GM12878 (cell line): ENCODE data around the gene OLA1. TPM values are rescaled to one million over a fixed set of nuclear protein-coding genes. Genes with fewer than 3 reads are reported as not detected.

Experiments
- ATAC-seq: fragments of 200-7000 bp; cut with Tn5 transposase; 3 replicates; pipeline ENCODE4 v1.9.1; 2020; ENCODE audit warnings: mild to moderate bottlenecking, moderate library complexity
- BruUV-seq: library from RNA; stranded (reverse); fragments of 400-500 nt; replicated peaks from 2 replicates; lab custom pipeline; 2021; lab: Mats Ljungman, UMichigan
- CTCF ChIA-PET: fragments of 300-600 bp; sonication (Branson Sonifier 250); formaldehyde crosslinking; extraction: SDS; loops from one replicate; lab custom pipeline; 2021; ENCODE audit warnings: inconsistent platforms; lab: Yijun Ruan, JAX
- POLR2A ChIA-PET: fragments of 350-600 bp; formaldehyde crosslinking; extraction: SDS; loops from one replicate; lab custom pipeline; 2021; ENCODE audit warnings: inconsistent platforms; lab: Charles Lee
- RAD21 ChIA-PET: fragments of 300-600 bp; sonication (Branson Sonifier 250); formaldehyde crosslinking; loops from one replicate; lab custom pipeline; 2023; ENCODE audit warnings: antibody characterized with exemption; ENCODE audit not compliant: unreplicated experiment; lab: Charles Lee
- SMC1A ChIA-PET: fragments of 300-600 bp; sonication (Branson Sonifier 250); formaldehyde crosslinking; loops from one replicate; lab custom pipeline; 2023; ENCODE audit not compliant: unreplicated experiment, uncharacterized antibody; lab: Charles Lee
- DNase-seq: peaks from one replicate; pipeline ENCODE4 v3.0.0-alpha.2; 2011; ENCODE audit warnings: low read depth, low spot score
- FAIRE-seq: peaks from 3 replicates; lab custom pipeline; 2011; peaks lifted over from hg19 to GRCh38; lab: Jason Lieb, UNC
- H2AFZ ChIP-seq: 2 replicates; pipeline ENCODE4 v1.6.0; 2011; ENCODE audit warnings: low read depth, low read length, control low read depth; ENCODE audit not compliant: control insufficient read depth
- H3K27ac ChIP-seq: 2 replicates; pipeline ENCODE4 v1.5.1; 2011; ENCODE audit warnings: control low read depth; ENCODE audit not compliant: control insufficient read depth, insufficient read depth
- H3K27me3 ChIP-seq, 2 experiments: replicated peaks in 1 of 2; 2 replicates each; pipeline versions ENCODE4 v1.6.0 to v1.6.1; 2011; ENCODE audit warnings: low read length in 1 of 2; ENCODE audit not compliant: control insufficient read depth in 2 of 2, insufficient read depth in 2 of 2
- H3K36me3 ChIP-seq, 2 experiments: 2 replicates each; pipeline ENCODE4 v1.5.1; 2011; ENCODE audit warnings: low read length in 1 of 2; ENCODE audit not compliant: control insufficient read depth in 2 of 2, insufficient read depth in 2 of 2
- H3K4me1 ChIP-seq: 2 replicates; pipeline ENCODE4 v1.6.1; 2011; ENCODE audit warnings: mild to moderate bottlenecking, low read length, moderate library complexity, mixed read lengths; ENCODE audit not compliant: control insufficient read depth, insufficient read depth
- H3K4me2 ChIP-seq: 2 replicates; pipeline ENCODE4 v1.6.0; 2011; ENCODE audit warnings: control low read depth; ENCODE audit not compliant: control insufficient read depth, insufficient read depth
- H3K4me3 ChIP-seq: fragments of 200-600 bp; sonication (generic); 2 replicates; pipeline ENCODE4 v1.5.1; 2016
- H3K79me2 ChIP-seq: 2 replicates; pipeline ENCODE4 v1.6.0; 2011; ENCODE audit warnings: low read length; ENCODE audit not compliant: control insufficient read depth, insufficient read depth
- H3K9ac ChIP-seq: 2 replicates; pipeline ENCODE4 v1.8.0; 2011; ENCODE audit warnings: low read length, control low read depth, mixed read lengths; ENCODE audit not compliant: control insufficient read depth, insufficient read depth
- H3K9me3 ChIP-seq: replicated peaks from 3 replicates; pipeline ENCODE4 v1.5.1; 2011; ENCODE audit warnings: mild to moderate bottlenecking, low read length; ENCODE audit not compliant: control insufficient read depth, insufficient read depth
- H4K20me1 ChIP-seq: 2 replicates; pipeline ENCODE4 v1.6.0; 2011; ENCODE audit not compliant: control insufficient read depth, insufficient read depth
- CTCF ChIP-seq, 3 experiments: IDR thresholded peaks in 2 of 3; conservative IDR thresholded peaks in 1 of 3; 2 replicates each; pipeline ENCODE4 v1.5.1; 2011; ENCODE audit warnings: low read depth in 3 of 3, low read length in 3 of 3, mild to moderate bottlenecking in 3 of 3, control low read depth in 2 of 3, moderate library complexity in 2 of 3, inconsistent platforms in 1 of 3, mixed read lengths in 1 of 3; ENCODE audit not compliant: control insufficient read depth in 2 of 3, insufficient read depth in 1 of 3; ENCODE audit errors: extremely low read depth in 1 of 3
- E2F4 ChIP-seq: IDR thresholded peaks from 2 replicates; pipeline ENCODE4 v1.6.1; 2012; ENCODE audit warnings: low read depth, low read length, improper control_type of control experiment
- MEF2B ChIP-seq: fragments of 450-650 bp; IDR thresholded peaks from 2 replicates; pipeline ENCODE4 v1.6.1; 2018; ENCODE audit warnings: mild to moderate bottlenecking, moderate library complexity; ENCODE audit not compliant: partially characterized antibody, poor library complexity, severe bottlenecking
- MTA2 ChIP-seq: fragments of 450-650 bp; IDR thresholded peaks from 2 replicates; pipeline ENCODE4 v1.6.1; 2016; ENCODE audit warnings: low read depth, mild to moderate bottlenecking, moderate library complexity
- SMAD1 ChIP-seq: fragments of 450-650 bp; IDR thresholded peaks from 2 replicates; pipeline ENCODE4 v1.6.1; 2018; ENCODE audit warnings: mild to moderate bottlenecking, low read depth; ENCODE audit not compliant: partially characterized antibody
- SPI1 ChIP-seq: IDR thresholded peaks from 2 replicates; pipeline ENCODE4 v1.6.1; 2011; ENCODE audit warnings: low read depth, mild to moderate bottlenecking, low read length, moderate library complexity, borderline replicate concordance; ENCODE audit not compliant: insufficient read depth
- YBX1 ChIP-seq: fragments of 450-650 bp; IDR thresholded peaks from 2 replicates; pipeline ENCODE4 v1.6.1; 2016; ENCODE audit warnings: antibody characterized with exemption
- WGBS: methylation state at CpG from one replicate; pipeline ENCODE4 v1.1.6; 2016; ENCODE audit warnings: low lambda C conversion rate; ENCODE audit not compliant: insufficient replicate concordance, insufficient coverage; ENCODE audit errors: missing lambda C conversion rate; 5-methylcytosine and 5-hydroxymethylcytosine counted together
- in situ Hi-C: fragments of 300-500 bp; cut with MboI; formaldehyde crosslinking; loops from 9 replicates; pipeline ENCODE4 v1.14.3; 2018; ENCODE audit warnings: mixed read lengths
- intact Hi-C: fragments of 100-400 bp; cut with micrococcal nuclease; formaldehyde crosslinking; loops from one replicate; pipeline ENCODE4 v1.14.2; 2022; ENCODE audit not compliant: unreplicated experiment
- polyA plus RNA-seq, 11 experiments: library from polyadenylated mRNA; depleted of rRNA in 4 of 11; unstranded in 6 of 11; stranded (reverse) in 5 of 11; fragments of >200 nt; fragmentation: Nextera tagmentation in 4 of 11; fragmentation: Illumina TruSeq in 1 of 11; extraction: Ambion mirVana in 4 of 11; extraction: Trizol in 1 of 11; gene quantifications; 1 replicate in 1 of 11; 2 replicates in 10 of 11; pipeline versions ENCODE4 v1.2.1 to v1.2.3, GENCODE V29; 2011 to 2016; ENCODE audit warnings: inconsistent platforms in 2 of 11, missing spikeins in 2 of 11, low read depth in 1 of 11
- total RNA-seq, 4 experiments: library from RNA; depleted of rRNA in 3 of 4; stranded (reverse); fragments of >200 nt in 3 of 4; fragmentation: Illumina TruSeq in 1 of 4; extraction: Trizol in 1 of 4; gene quantifications; 2 replicates each; pipeline versions ENCODE4 v1.2.1 to v1.2.3, GENCODE V29; 2013 to 2021
- TF ChIP-seq, protein P1 (sequence below): fragments of 450-650 bp; IDR thresholded peaks from 2 replicates; pipeline ENCODE4 v1.6.1; 2016; ENCODE audit warnings: mild to moderate bottlenecking

OLA1 gene
- total and polyA plus RNA-seq, 10 of the 15 experiments (the other 5 are each of a cell fraction or from before 2014, with no cell fraction given) = 107 to 238 (median 142) TPM

- Histone ChIP-seq H3K4me1 (0 out of 2 replicates have a peak, but pooled peaks cover under 1% of the 10 kb centered on the region), H4K20me1 (no peaks in the 10 kb centered on the region), H3K4me2 (no peak overlapping the region), H3K9ac (no peak overlapping the region), H3K27me3 (no peaks in the 10 kb centered on the region), H3K27ac (no peak overlapping the region), H3K79me2 (no peaks in the 10 kb centered on the region), H3K36me3 (no peaks in the 10 kb centered on the region), H3K4me3 (no peak overlapping the region), H2AFZ (no peak overlapping the region), H3K9me3 (no peaks in the 10 kb centered on the region)
- in situ Hi-C loops (no loop called here), intact Hi-C loops (no loop called here)
- ATAC-seq (no peak), FAIRE-seq (no peak), DNase-seq (no peak)
- ChIA-PET RAD21 (no interaction called here), POLR2A (no interaction called here), SMC1A (interaction anchor here (0.9 kb wide), 1 partner anchor 70 kb away, joined by 3 read pairs; no protein-coding TSS in a partner anchor), CTCF (interaction anchor here (1.6 kb wide), 1 partner anchor 87 kb away, joined by 3 read pairs; no protein-coding TSS in a partner anchor)
- TF ChIP-seq, protein P1, sequence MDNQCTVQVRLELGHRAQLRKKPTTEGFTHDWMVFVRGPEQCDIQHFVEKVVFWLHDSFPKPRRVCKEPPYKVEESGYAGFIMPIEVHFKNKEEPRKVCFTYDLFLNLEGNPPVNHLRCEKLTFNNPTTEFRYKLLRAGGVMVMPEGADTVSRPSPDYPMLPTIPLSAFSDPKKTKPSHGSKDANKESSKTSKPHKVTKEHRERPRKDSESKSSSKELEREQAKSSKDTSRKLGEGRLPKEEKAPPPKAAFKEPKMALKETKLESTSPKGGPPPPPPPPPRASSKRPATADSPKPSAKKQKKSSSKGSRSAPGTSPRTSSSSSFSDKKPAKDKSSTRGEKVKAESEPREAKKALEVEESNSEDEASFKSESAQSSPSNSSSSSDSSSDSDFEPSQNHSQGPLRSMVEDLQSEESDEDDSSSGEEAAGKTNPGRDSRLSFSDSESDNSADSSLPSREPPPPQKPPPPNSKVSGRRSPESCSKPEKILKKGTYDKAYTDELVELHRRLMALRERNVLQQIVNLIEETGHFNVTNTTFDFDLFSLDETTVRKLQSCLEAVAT = no peak
- TF ChIP-seq MTA2 = no peak
- 77% methylated on average over 6 of the region's 6 CpGs for WGBS
- BruUV-seq = no TSS peak
Measured at GRCh38 chr2:174254267-174254666, 5.9 kb upstream of the OLA1 start.

- Histone ChIP-seq H3K4me2 (peak overlapping the region; percentile 97), H3K27ac (peak overlapping the region; percentile 72), H2AFZ (peak overlapping the region; percentile 84), H3K4me3 (peak overlapping the region; percentile 82), H3K4me1 (peaks cover 6% of the 10 kb centered on the region; the same call in 1 of the 2 replicates), H3K9me3 (no peaks in the 10 kb centered on the region), H3K9ac (peak overlapping the region; percentile 76), H3K79me2 (peaks cover 39% of the 10 kb centered on the region), H3K27me3 (no peaks in the 10 kb centered on the region), H3K36me3 (no peaks in the 10 kb centered on the region), H4K20me1 (no peaks in the 10 kb centered on the region)
- in situ Hi-C loops = no loop called here
- ChIA-PET POLR2A (interaction anchor here (1.0 to 3.8 kb wide), 6 partner anchors 13 to 345 kb away, joined by 3 to 19 read pairs (median 3); no protein-coding TSS in a partner anchor), SMC1A (interaction anchor here (0.9 to 1.5 kb wide), 5 partner anchors 9 to 76 kb away, joined by 3 to 6 read pairs (median 4); no protein-coding TSS in a partner anchor), RAD21 (interaction anchor here (0.7 to 2.2 kb wide), 6 partner anchors 8 to 145 kb away, joined by 3 to 7 read pairs (median 4); no protein-coding TSS in a partner anchor), CTCF (interaction anchor here (0.9 to 2.5 kb wide), 3 partner anchors 30 to 92 kb away, joined by 3 to 8 read pairs (median 8); no protein-coding TSS in a partner anchor)
- DNase-seq = no peak
- 64% methylated on average over 16 of the region's 16 CpGs for WGBS
- FAIRE-seq = no peak
- intact Hi-C loops = loop anchor here (10.0 kb wide), 1 partner anchor 284 kb away; the partner anchor contains the start of gene SP3
- TSS peak; percentile 100 for BruUV-seq
- ATAC-seq = no peak
- TF ChIP-seq MEF2B (no peak), YBX1 (no peak), SMAD1 (peak; percentile 4), CTCF (IDR thresholded peaks at IDR 0.05 in 2 of 3, conservative IDR thresholded peaks at IDR 0.05 in 1 of 3; ENCODE audit: control insufficient read depth in 2 of 3, extremely low read depth in 1 of 3, insufficient read depth in 1 of 3, low read depth in 3 of 3, low read length in 3 of 3) (no peak), E2F4 (no peak), SPI1 (no peak)
Measured at GRCh38 chr2:174248998-174249592, 763 bp upstream of the OLA1 start.
